ENCODE data around the gene NCK2. TPM values are rescaled to one million over a fixed set of nuclear protein-coding genes. Genes with fewer than 3 reads are reported as not detected.

The NCK2 gene
- total RNA-seq, 1 donor from 2014 or later: 82.9 TPM

- H3K4me3 ChIP-seq (ENCODE audit: low read depth, low read length): no peak overlapping the region
Observed at GRCh38 chr2:105934467-105934866, 189.8 kb downstream of the NCK2 start.

DNA sequence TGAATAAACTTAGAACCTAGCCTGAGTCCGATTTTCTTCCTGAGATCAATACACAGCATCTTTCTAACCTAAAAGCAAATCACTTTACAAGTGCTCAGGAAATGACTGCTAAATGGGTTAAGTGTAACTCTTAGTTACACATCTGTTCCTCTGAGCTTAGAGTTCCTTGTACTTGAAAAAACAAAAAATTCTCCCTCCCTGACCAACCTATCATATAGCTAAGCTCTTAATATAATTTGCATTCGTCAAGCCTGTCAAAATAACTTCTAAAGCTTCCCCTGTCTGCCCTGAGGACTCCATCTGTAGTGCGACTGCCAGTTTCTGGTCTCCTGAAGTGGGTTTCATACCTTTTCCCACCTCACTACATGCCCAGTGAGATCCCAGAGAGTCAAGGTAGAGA lies 190.4 kb downstream of the NCK2 start:
- H3K36me3 ChIP-seq (ENCODE audit: control insufficient read depth, insufficient read depth, low read length): no peaks in the 10 kb centered on the region
- H3K4me3 ChIP-seq (ENCODE audit: low read depth, low read length): no peak overlapping the region
- no peaks in the 10 kb centered on the region for H3K27me3 ChIP-seq (ENCODE audit: control insufficient read depth, insufficient read depth, low read length)
- TF ChIP-seq, protein P1, sequence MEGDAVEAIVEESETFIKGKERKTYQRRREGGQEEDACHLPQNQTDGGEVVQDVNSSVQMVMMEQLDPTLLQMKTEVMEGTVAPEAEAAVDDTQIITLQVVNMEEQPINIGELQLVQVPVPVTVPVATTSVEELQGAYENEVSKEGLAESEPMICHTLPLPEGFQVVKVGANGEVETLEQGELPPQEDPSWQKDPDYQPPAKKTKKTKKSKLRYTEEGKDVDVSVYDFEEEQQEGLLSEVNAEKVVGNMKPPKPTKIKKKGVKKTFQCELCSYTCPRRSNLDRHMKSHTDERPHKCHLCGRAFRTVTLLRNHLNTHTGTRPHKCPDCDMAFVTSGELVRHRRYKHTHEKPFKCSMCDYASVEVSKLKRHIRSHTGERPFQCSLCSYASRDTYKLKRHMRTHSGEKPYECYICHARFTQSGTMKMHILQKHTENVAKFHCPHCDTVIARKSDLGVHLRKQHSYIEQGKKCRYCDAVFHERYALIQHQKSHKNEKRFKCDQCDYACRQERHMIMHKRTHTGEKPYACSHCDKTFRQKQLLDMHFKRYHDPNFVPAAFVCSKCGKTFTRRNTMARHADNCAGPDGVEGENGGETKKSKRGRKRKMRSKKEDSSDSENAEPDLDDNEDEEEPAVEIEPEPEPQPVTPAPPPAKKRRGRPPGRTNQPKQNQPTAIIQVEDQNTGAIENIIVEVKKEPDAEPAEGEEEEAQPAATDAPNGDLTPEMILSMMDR (IDR thresholded peaks at IDR 0.05; ENCODE audit: insufficient read depth, low read length, poor library complexity, severe bottlenecking): no peak
- no peak for DNase-seq (ENCODE audit: low read depth)

More at GRCh38 chr2:105934467-105934866, 189.8 kb downstream of the NCK2 start:
- no peak for DNase-seq (ENCODE audit: low read depth)
- no peaks in the 10 kb centered on the region for H3K36me3 ChIP-seq (ENCODE audit: control insufficient read depth, insufficient read depth, low read length)
- TF ChIP-seq, protein P1 (IDR thresholded peaks at IDR 0.05; ENCODE audit: insufficient read depth, low read length, poor library complexity, severe bottlenecking): no peak
- H3K27me3 ChIP-seq (ENCODE audit: control insufficient read depth, insufficient read depth, low read length): no peaks in the 10 kb centered on the region

- DNase-seq (ENCODE audit: low read depth): no peak
Observed at GRCh38 chr2:105936954-105937353, 192.2 kb downstream of the NCK2 start.

GRCh38 chr2:105937498-105938097 lies 192.9 kb downstream of the NCK2 start:
- TF ChIP-seq, protein P1 (IDR thresholded peaks at IDR 0.05; ENCODE audit: insufficient read depth, low read length, poor library complexity, severe bottlenecking): no peak
- DNase-seq (ENCODE audit: low read depth): no peak
- no peaks in the 10 kb centered on the region for H3K27me3 ChIP-seq (ENCODE audit: control insufficient read depth, insufficient read depth, low read length)
- H3K36me3 ChIP-seq (ENCODE audit: control insufficient read depth, insufficient read depth, low read length): no peaks in the 10 kb centered on the region
- H3K4me3 ChIP-seq (ENCODE audit: low read depth, low read length): no peak overlapping the region

More at GRCh38 chr2:105936954-105937353, 192.2 kb downstream of the NCK2 start:
- TF ChIP-seq, protein P1 (IDR thresholded peaks at IDR 0.05; ENCODE audit: insufficient read depth, low read length, poor library complexity, severe bottlenecking): no peak
- H3K27me3 ChIP-seq (ENCODE audit: control insufficient read depth, insufficient read depth, low read length): no peaks in the 10 kb centered on the region
- no peak overlapping the region for H3K4me3 ChIP-seq (ENCODE audit: low read depth, low read length)
- H3K36me3 ChIP-seq (ENCODE audit: control insufficient read depth, insufficient read depth, low read length): no peaks in the 10 kb centered on the region
